GM19025 (cell line): ENCODE results near the gene MYOG.

Source experiments
- ATAC-seq: cut with Tn5 transposase; IDR thresholded peaks from one replicate; pipeline ENCODE4 v1.9.1; 2021; ENCODE audit warnings: mild to moderate bottlenecking, low read depth, moderate library complexity; ENCODE audit not compliant: unreplicated experiment

Gene MYOG

DNA sequence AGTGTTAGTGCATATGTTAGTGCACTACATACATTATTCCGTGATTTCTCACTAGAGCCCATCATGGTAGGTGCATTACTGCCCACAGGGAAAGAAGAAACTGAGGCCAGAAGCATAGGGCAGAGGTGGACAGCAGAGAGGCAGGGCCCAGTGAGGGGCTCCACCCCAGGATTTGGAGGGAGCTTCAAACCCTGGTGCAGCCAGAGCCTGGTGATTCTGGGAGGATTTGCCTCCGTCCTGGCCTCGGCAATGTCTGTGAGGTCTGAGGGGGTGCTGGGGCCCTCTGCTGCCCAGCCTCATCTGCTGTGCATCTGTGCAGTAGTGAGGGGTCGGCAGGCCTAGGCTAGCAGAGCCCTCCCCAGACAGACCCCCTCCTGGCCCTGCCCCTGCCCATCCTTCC lies 36.7 kb downstream of the MYOG start:
- no peak for ATAC-seq

DNA sequence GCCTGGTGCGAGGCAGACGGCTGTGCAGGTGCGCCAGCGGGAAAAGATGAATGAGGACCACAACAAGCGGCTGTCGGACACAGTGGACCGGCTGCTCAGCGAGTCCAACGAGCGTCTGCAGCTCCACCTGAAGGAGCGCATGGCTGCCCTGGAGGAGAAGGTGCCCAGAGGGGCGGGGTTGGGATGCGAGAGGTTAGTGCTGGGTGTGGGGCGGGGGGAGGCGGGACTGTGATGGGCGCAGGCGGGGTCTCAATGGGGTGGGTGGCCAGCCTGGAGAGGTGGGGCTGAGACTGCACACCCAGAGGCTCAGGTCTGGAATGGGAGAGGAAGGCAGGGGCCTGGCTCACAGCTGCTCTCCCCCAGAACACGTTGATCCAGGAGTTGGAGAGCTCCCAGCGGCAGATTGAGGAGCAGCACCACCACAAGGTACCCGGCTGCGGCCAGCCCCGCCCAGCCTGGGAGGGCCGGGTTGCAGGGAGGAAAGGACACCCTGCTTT lies 37.2 kb downstream of the MYOG start:
- no peak for ATAC-seq

DNA sequence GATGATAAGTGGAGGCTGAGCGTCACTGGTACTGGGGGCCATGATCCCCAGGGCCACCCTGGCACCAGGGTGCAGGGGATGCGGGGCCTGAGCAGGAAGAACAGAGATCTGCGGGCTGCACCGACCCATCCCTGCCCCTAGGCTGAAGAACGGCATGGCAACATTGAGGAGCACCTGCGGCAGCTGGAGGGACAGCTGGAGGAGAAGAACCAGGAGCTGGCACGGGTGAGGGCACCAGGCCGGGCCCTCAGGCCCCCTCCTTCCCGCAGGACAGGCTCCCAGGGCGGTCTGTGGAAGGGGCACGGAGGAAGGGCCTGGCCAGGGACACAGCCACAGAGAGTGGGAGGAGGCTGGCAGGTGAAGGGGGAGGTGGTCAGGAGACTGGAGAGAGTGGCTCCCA lies 37.7 kb downstream of the MYOG start:
- ATAC-seq: no peak

DNA sequence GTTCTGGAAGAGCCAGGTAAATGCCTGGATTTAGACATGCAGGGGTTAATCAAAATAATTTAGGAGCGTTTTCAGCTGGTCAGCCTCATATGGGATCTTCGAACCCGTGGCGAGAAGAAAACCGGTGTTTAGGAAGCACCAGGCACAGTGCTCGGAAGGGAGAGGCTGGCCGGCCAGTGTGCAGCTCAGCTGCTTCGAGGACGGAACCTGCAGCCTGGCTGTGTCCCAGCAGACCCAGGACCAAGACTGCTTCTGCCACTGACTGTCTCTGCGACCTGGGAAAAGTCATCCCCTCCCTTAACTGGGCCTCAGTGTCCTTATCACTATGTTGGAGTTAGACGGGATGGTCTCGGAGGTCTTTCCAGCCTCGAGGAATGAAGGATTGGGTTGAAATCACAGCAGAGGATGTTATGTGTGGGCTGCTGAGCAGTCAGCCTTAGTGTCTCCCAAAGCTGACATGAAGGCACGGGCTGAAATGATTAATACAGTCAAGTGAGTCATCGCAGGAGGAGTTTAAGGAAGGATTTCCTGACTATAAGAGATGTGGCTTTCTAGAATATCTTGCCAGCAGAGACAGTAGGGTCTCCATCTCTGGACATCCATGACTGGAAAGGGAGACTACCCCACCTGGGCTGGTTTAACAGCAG lies 38.7 kb downstream of the MYOG start:
- no peak for ATAC-seq

DNA sequence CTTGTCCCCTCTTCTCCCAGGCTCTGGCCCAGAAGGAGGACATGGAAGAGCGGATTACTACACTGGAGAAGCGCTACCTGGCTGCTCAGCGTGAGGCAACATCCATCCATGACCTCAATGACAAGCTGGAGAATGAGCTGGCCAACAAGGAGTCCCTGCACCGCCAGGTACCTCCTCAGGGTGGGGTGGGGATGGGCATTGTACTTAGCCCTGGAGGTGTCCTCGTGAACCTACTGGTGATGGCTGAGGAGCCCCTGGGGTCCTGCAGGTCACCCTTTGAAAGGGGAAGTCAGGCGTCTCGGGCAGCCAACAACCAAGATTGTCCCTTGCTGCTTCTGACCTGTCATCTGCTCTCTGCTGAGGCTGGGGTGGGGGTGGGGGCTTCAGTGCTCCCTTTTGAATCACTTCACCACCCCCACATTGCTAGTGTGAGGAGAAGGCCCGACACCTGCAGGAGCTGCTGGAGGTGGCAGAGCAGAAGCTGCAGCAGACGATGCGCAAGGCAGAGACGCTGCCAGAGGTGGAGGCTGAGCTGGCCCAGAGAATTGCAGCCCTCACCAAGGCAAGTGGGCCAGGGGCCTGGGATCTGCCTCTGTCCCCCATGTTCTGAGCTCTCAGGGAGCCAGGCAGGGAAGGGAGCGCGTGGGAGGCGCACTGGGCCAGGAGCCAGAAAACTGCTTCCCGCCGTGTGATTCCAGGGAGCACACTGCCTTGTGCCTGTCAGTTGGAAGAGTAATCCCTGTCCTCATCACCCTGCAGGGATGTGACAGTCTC lies 39.8 kb downstream of the MYOG start:
- ATAC-seq: no peak

DNA sequence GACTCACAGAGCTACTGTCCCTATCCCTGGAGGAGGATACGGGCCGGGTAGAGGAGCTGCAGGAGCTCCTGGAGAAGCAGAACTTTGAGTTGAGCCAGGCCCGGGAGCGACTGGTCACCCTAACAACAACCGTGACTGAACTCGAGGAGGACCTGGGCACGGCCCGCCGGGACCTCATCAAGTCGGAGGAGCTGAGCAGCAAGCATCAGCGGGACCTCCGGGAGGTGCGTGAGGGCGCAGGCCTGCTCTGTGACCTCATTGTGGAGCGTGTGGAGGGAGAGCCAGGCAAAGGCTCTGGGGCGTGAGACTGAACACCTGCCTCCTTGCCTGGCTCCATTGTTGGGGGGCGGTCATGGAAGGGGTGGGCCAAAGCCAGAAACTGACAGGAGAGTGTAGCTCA lies 40.5 kb downstream of the MYOG start:
- ATAC-seq: no peak

DNA sequence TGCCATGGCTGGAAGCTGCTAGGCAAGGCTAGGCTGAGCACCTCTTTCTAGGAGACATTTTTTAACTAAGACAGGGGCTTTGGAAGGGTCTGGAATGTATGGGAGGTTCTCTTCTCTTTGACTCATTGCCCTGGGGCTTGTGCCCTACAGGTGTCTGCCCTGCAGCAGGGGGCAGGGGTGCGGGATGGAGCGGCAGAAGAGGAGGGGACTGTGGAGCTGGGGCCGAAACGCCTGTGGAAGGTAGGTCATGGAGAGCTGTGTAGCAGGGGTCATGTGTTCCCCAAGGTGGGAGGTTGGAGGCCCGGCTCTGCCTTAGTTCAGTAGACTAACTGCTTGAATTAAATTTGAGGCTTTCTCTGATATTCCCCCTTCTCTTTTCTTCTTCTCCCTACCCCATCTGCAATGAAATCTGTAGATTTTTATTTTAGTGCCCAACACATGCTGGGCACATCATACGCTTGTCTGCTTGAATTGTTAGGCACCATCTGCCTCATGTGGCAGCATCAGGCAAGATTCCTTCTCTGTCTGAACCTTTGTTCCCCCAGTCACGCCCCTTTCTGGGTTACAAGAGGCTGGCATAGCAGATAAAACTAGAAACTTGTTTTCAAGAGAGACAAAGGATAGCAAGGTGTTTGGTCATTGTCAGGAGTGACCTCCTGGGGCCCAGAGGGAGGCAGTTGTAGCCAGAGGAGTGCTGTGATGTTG lies 41.1 kb downstream of the MYOG start:
- no peak for ATAC-seq

DNA sequence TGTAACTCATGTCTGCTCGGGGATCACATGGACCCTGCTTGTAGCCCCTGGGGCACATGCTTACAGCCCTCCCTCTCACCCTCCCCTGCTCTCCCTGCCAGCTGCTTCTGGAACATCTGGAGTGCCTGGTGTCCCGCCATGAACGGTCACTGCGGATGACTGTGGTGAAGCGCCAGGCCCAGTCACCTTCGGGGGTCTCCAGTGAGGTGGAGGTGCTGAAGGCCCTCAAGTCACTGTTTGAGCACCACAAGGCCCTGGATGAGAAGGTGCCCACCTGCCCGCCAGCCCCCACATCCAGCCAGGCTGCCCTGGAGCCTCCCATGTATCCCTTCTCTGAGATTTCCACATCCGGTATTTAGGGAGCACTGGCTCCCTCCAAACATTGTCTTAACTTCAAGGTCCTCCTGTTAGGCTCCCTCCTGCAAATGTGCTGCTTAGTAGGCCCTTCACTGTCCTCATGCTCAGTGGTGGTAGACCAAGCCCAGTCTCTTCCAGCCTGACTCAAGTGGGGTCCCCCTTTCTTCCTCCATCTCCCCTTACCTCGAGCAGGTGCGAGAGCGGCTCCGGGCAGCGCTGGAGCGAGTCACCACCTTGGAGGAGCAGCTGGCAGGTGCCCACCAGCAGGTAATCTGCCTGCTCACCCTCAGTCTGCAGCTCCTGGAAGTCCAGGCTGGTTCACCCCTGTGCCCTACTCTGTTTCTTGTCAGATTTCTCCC lies 41.8 kb downstream of the MYOG start:
- ATAC-seq: no peak

DNA sequence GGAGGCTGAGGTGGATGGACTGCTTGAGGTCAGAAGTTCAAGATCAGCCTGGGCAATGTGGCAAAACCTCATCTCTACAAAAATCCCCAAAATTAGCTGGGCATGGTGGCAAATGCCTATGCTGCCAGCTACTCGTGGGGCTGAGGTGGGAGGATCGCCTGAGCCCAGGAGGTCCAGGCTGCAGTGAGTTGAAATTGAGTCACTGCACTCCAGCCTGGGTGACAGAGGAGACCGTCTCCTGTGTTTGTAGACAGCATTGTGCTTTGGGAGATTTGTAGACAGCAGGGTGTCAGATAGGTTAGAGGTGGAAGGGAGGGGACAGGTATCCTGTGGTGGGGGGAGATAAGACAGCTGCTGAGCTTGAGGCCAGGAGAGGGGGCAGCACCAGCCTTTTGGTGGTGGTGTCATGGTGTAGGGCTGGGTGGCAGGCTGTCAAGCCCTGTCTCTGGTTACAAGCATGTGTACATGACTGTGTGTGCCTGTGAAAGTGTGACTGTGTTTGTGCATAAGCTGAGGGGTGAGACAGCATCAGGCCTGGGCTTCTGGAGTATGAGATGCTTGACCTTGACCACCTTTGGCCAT lies 44.4 kb downstream of the MYOG start:
- no peak for ATAC-seq

DNA sequence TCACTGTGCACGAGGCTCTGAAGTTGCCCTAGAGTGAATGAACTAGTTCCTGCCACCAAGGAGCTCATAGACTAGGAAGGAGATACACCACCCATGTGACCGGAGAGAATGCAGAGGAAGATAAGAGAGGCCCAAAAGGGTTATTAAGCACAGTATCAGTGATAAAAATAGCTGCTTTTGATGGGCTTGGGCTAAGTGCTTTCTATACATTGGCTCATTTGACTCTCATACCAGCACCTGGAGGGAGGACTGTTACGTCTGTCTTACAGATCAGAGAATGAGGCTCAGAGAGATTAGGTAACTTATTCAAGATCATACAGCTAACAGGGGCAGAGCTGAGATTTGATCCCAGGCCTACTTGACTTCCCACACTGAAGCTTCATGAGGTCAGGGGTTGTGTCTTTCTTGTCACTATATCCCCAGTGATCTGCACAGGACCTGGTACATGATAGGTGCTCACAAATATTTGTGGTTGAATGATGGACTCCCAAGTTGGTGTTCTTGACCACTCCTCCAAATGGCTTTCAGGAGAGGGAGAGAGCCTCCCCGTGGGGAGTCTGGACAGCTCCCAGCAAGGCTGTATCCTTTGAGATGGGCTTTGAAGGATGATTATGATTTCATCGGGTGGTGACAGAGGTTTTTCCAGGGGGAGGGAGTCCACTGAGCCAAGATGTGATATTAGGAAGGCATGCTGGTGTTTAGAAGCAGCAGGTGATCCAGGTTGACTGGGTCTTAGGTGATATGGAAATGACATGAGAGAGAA lies 45.1 kb downstream of the MYOG start:
- no peak for ATAC-seq

DNA sequence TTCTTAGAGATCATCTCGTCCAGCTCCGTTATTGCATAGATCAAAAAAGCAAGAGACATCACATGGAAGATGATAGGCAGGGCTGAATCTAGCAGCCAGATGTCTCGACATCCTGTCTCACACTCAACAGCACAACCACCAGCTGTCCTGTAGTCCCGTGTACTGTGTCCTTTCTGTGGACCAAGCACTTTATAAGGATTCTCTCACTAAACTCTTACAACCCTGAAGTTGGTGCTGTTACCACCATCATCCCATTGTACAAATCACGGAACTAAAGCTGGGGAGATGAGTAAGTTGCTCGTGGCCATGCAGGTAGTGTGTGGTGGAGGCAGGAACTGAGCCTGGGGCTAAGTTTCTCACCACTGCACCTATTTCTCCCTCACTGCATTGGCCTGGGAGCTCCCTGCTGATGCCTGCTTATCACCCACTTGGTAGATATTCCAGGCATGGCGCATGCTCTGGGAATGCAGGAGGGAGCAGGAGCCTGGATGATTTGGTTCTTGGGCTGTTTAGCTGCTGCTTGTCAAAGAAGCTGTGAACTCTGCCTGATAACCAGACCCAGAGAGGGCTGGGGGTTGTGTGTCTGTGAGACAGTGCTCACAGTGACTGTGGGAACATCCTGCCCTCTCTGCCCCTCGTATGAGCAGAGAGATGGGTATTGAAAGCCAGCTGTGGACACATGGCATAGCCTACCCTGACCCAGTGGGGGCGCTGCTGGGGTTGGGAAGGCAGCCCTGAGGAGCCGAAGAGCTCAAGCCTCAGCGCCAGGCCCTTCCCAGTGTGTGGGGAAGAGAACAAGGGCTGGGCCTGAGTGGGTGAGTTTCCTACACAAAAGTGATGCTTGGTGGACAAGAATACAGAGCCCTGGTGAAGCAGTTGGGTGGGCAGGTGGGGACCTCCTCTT lies 46.0 kb downstream of the MYOG start:
- ATAC-seq: peak; percentile 10

DNA sequence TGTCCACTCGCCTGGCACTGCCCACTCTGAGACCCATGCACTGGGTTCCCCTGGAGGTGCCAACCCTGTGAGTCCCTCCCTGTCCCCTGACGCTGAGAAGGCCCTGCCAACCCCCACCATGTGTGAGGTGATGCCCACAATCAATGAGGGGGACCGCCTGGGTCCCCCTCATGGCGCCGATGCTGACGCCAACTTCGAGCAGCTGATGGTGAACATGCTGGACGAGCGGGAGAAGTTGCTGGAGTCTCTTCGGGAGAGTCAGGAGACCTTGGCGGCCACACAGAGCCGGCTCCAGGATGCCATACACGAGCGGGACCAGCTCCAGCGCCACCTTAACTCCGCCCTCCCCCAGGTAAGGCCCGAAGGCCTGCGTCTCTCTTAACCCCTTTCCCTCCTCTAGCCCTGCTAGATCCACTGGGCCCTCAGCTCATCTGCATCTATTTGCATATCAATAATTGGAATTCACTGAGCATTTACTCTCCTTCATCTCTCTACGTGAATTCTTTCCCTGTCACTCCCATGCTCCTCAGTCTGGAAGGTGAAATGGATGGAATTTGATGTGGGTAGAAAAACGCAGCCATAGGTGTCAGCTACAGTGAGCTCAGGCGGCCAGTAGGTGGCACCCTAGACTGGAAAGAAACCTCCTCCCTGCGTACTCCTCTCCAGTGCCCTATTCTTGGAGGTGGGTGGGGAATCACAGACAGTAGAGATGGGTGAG lies 46.8 kb downstream of the MYOG start:
- peak; percentile 49 for ATAC-seq

DNA sequence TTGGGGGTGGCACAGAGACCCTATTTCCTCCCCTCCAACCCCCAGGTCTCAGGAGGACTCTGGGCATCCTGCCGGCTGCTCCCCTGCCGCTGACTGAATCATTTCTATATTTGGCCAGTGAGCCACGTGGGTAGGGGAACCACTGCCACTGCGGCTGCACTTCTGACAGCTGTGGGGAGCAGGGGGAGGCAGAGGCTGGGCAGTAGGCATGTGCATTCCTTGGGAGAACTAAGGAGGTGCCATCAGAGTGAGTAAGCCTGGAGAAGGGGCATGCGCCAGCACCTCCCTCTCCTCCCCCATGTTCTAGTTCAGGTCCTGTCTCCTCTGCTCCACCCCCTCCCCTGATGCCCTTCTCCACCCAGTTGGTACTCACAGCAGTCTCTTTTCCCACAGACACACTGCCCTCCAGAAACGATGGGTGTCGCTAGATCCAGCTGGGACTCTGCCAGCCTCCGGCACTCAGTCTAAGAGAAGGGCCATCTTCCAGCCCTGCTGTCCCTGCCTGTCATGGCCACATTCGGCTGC lies 47.5 kb downstream of the MYOG start:
- ATAC-seq: peak; percentile 68

DNA sequence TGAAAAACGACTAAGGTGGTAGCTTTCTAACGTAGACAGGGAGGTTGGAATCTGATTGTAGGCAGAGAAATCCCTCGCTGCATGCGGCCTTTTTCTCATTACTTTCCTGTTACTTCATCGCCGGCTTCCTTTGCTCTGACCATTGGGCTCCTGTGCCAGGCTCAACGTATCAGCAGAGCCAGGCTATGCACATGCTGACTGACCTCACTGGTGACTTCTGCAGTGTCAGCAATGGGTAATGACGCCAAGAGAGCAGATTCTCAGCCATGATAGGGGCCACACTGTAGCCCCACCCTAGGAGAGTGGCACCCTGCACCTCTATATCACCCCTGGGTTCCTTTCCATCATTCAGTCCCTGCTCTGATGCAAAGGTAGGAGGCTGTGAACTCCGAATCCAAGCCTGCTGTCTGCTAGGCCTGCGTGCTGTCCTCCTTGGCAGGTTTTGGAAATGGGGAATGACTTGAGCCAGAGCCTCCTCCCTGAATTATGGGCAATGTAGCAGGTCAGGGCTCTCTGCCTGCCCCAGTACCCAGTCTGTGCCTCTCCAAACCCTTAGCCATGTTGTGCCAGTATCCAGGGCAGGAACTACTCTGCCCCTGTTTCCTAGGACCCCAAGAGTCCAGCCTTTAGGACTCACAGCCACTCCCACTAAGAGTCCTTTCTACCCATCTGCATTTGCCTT lies 48.2 kb downstream of the MYOG start:
- no peak for ATAC-seq

DNA sequence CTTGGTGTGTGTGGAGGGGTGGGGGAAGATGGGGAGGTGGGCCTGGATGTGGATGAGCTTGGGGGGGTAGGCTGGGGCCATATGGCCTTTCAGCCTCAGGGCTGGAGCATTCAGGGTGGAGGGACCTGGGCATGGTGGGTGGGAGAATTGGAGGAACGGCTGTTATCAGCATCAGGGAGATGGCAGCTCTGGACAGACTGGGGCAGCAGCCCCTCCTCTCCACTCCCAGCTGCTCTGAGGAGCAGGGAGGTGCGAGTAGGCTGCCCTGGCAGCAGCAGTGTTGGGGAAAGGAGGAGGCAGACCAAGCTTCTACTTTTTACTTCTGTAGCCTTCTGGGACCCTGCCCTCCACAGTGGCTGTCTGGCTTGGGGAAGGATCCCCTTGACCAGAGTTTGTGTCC lies 49.3 kb downstream of the MYOG start:
- no peak for ATAC-seq

DNA sequence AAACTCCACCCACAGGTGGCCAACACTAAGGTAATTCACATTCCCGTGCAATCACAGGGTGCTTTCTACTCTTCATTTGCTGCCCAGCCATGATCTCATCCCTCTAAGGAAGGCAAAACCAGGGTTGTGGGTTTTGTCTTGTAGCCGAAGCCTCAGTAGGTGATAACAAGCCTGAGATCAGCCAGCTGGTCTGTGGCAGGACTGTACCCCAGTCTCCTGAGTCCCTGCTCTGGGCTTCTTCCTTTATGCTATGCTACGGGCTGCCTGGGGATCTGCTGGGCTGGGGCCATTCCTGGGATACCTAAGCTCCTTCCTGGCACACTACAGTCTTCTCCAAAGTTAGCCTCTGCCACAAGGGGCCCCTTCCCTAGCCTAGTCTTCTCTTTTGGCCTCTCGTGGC lies 49.7 kb downstream of the MYOG start:
- no peak for ATAC-seq
